CD4-positive, alpha-beta T cell (primary cell): ENCODE results near the gene MBTPS1. TPM values are rescaled to one million over a fixed set of nuclear protein-coding genes. Genes with fewer than 3 reads are reported as not detected.

Source experiments
- ATAC-seq: fragments of 200-7000 bp; cut with Tn5 transposase; one replicate; pipeline ENCODE4 v1.10.0; 2022; ENCODE audit warnings: mild to moderate bottlenecking; ENCODE audit not compliant: poor library complexity
- CTCF ChIA-PET: fragments of 350-600 bp; sonication (Branson Sonifier 250); formaldehyde crosslinking; loops from one replicate; lab custom pipeline; 2021; ENCODE audit warnings: antibody characterized with exemption, inconsistent platforms; lab: Charles Lee
- POLR2A ChIA-PET: fragments of 350-600 bp; sonication (Branson Sonifier 250); formaldehyde crosslinking; loops from one replicate; lab custom pipeline; 2021; ENCODE audit warnings: antibody characterized with exemption, inconsistent platforms; lab: Charles Lee
- DNase-seq, 14 experiments: peaks; one replicate each; pipeline ENCODE4 v3.0.0-alpha.2; 2013 to 2020; ENCODE audit warnings: mixed read lengths in 2 of 14
- H3K27ac ChIP-seq, 2 donors: one replicate each; pipeline versions ENCODE4 v1.5.1 to v1.7.0; 2013; ENCODE audit warnings: low read length in 2 of 2, low read depth in 1 of 2, mild to moderate bottlenecking in 1 of 2
- H3K27me3 ChIP-seq, 2 experiments: 1 replicate in 1 of 2; 2 replicates in 1 of 2; pipeline versions ENCODE4 v1.6.1 to v1.7.0; 2013; ENCODE audit warnings: low read length in 2 of 2, control low read depth in 1 of 2, mild to moderate bottlenecking in 1 of 2, moderate library complexity in 1 of 2; ENCODE audit not compliant: insufficient read depth in 2 of 2, control insufficient read depth in 1 of 2
- H3K36me3 ChIP-seq: one replicate; pipeline ENCODE4 v1.6.1; 2013; ENCODE audit warnings: low read length, control low read depth; ENCODE audit not compliant: insufficient read depth
- H3K4me1 ChIP-seq: one replicate; pipeline ENCODE4 v1.6.1; 2013; ENCODE audit warnings: low read length, control low read depth; ENCODE audit not compliant: insufficient read depth
- H3K4me3 ChIP-seq: one replicate; pipeline ENCODE4 v1.5.1; 2013; ENCODE audit warnings: mild to moderate bottlenecking, low read length, moderate library complexity
- H3K9me3 ChIP-seq, 2 experiments: 1 replicate in 1 of 2; 2 replicates in 1 of 2; pipeline versions ENCODE4 v1.6.1 to v1.7.0; 2013; ENCODE audit warnings: low read length in 2 of 2, mild to moderate bottlenecking in 2 of 2, control low read depth in 1 of 2, moderate library complexity in 1 of 2; ENCODE audit not compliant: control insufficient read depth in 1 of 2, insufficient read depth in 1 of 2
- H3K27ac Mint-ChIP-seq: one replicate; pipeline ENCODE4 v1.8.0; 2020; ENCODE audit warnings: mixed read lengths
- H3K27me3 Mint-ChIP-seq: one replicate; pipeline ENCODE4 v1.8.0; 2021; ENCODE audit warnings: mixed read lengths
- H3K36me3 Mint-ChIP-seq: one replicate; pipeline ENCODE4 v1.8.0; 2021; ENCODE audit warnings: low read depth, mixed read lengths
- H3K4me1 Mint-ChIP-seq: one replicate; pipeline ENCODE4 v1.8.0; 2021; ENCODE audit warnings: low read depth, mixed read lengths
- H3K4me3 Mint-ChIP-seq: one replicate; pipeline ENCODE4 v1.8.0; 2020; ENCODE audit warnings: mild to moderate bottlenecking, mixed read lengths
- H3K9me3 Mint-ChIP-seq: one replicate; pipeline ENCODE4 v1.8.0; 2020; ENCODE audit warnings: mixed read lengths
- CTCF ChIP-seq: fragments of 200-600 bp; IDR thresholded peaks from one replicate; pipeline ENCODE4 v1.8.0; 2022; ENCODE audit warnings: antibody characterized with exemption, mild to moderate bottlenecking
- intact Hi-C, 2 experiments: fragments of 100-400 bp; cut with DNase I in 1 of 2; cut with micrococcal nuclease in 1 of 2; formaldehyde crosslinking; loops; one replicate each; pipeline versions ENCODE4 v1.15.1 to v1.9.0; 2023 to 2025; cut with DNase I, micrococcal nuclease
- total RNA-seq, 174 experiments: library from RNA in 2 of 174; stranded (reverse) in 2 of 174; gene quantifications; one replicate each; pipeline ENCODE4 v1.2.3 and lab custom pipeline; 2021 to 2026

Gene MBTPS1
- total RNA-seq, 2 experiments from 2014 or later = 121 to 122 TPM

GRCh38 chr16:84105948-84106740 is 10.6 kb downstream of the MBTPS1 start:
- intact Hi-C loops = no loop called here
- Mint-ChIP-seq H3K27me3 (no peaks in the 10 kb centered on the region), H3K36me3 (peaks cover 71% of the 10 kb centered on the region), H3K4me1 (peaks cover 70% of the 10 kb centered on the region), H3K27ac (peak overlapping the region; percentile 65), H3K4me3 (no peak overlapping the region), H3K9me3 (no peaks in the 10 kb centered on the region)
- H3K4me3 ChIP-seq = no peak overlapping the region
- H3K36me3 ChIP-seq = peaks cover 40% of the 10 kb centered on the region
- H3K27me3 ChIP-seq = no peaks in the 10 kb centered on the region
- no peak for ATAC-seq
- ChIA-PET CTCF (interaction anchor here (1.0 to 1.7 kb wide), 2 partner anchors 21 to 81 kb away, joined by 4 to 6 read pairs; partner anchors contain the start of gene TAF1C), POLR2A (interaction anchor here (1.4 kb wide), 1 partner anchor 11 kb away, joined by 9 read pairs; the partner anchor contains the start of gene MBTPS1)
- TF ChIP-seq CTCF = no peak
- peaks cover 34% of the 10 kb centered on the region for H3K4me1 ChIP-seq
- DNase-seq = no peak
- H3K27ac ChIP-seq = no peak overlapping the region
- H3K9me3 ChIP-seq = no peaks in the 10 kb centered on the region

GRCh38 chr16:84105301-84105815 is 11.4 kb downstream of the MBTPS1 start:
- Histone ChIP-seq H3K9me3 (no peaks in the 10 kb centered on the region), H3K27ac (no peak overlapping the region), H3K4me3 (no peak overlapping the region), H3K4me1 (peaks cover 28% of the 10 kb centered on the region), H3K27me3 (no peaks in the 10 kb centered on the region), H3K36me3 (peaks cover 37% of the 10 kb centered on the region)
- Mint-ChIP-seq H3K36me3 (peaks cover 71% of the 10 kb centered on the region), H3K27me3 (no peaks in the 10 kb centered on the region), H3K4me1 (peaks cover 62% of the 10 kb centered on the region), H3K27ac (peak overlapping the region; percentile 65), H3K9me3 (no peaks in the 10 kb centered on the region), H3K4me3 (no peak overlapping the region)
- intact Hi-C loops = no loop called here
- DNase-seq = no peak
- ChIA-PET CTCF (interaction anchor here (1.0 to 1.7 kb wide), 3 partner anchors 13 to 82 kb away, joined by 4 to 6 read pairs (median 4); partner anchors contain the start of gene TAF1C), POLR2A (interaction anchor here (1.4 kb wide), 1 partner anchor 12 kb away, joined by 9 read pairs; the partner anchor contains the start of gene MBTPS1)
- no peak for ATAC-seq
- no peak for TF ChIP-seq CTCF

- intact Hi-C loops = no loop called here
- peaks cover 28% of the 10 kb centered on the region for H3K4me1 ChIP-seq
- H3K27ac Mint-ChIP-seq = no peak overlapping the region
- no peak for TF ChIP-seq CTCF
- peaks cover 58% of the 10 kb centered on the region for H3K4me1 Mint-ChIP-seq
- no peak overlapping the region for H3K27ac ChIP-seq
- CTCF ChIA-PET = interaction anchor here (0.6 to 2.5 kb wide), 3 partner anchors 12 to 83 kb away, joined by 3 to 9 read pairs (median 4); partner anchors contain the start of gene TAF1C
- H3K36me3 Mint-ChIP-seq = peaks cover 72% of the 10 kb centered on the region
- POLR2A ChIA-PET = no interaction called here
- DNase-seq = no peak
- H3K27me3 ChIP-seq = no peaks in the 10 kb centered on the region
- ATAC-seq = no peak
- H3K36me3 ChIP-seq = peaks cover 33% of the 10 kb centered on the region
- no peak overlapping the region for H3K4me3 ChIP-seq
- H3K4me3 Mint-ChIP-seq = no peak overlapping the region
- H3K9me3 ChIP-seq = no peaks in the 10 kb centered on the region
- no peaks in the 10 kb centered on the region for H3K9me3 Mint-ChIP-seq
- no peaks in the 10 kb centered on the region for H3K27me3 Mint-ChIP-seq
These were observed 12.5 kb downstream of the MBTPS1 start for GRCh38 chr16:84104231-84104630.
